H1 (cell line): ENCODE results near the gene MUC13. TPM values are rescaled to one million over a fixed set of nuclear protein-coding genes. Genes with fewer than 3 reads are reported as not detected.

Experiments
- ATF3 ChIP-seq: IDR thresholded peaks from 2 replicates; pipeline ENCODE4 v1.6.1; 2011; ENCODE audit warnings: low read depth, mild to moderate bottlenecking, low read length; ENCODE audit not compliant: insufficient read depth
- GTF2F1 ChIP-seq: IDR thresholded peaks from 2 replicates; pipeline ENCODE4 v1.6.1; 2012; ENCODE audit warnings: low read depth, low read length, improper control_type of control experiment, borderline replicate concordance
- RFX5 ChIP-seq: IDR thresholded peaks from 2 replicates; pipeline ENCODE4 v1.6.1; 2011; ENCODE audit warnings: low read depth, low read length, improper control_type of control experiment, borderline replicate concordance
- polyA plus RNA-seq, 7 experiments: library from polyadenylated mRNA; depleted of rRNA in 3 of 7; stranded (reverse) in 5 of 7; unstranded in 2 of 7; fragments of >200 nt in 5 of 7; fragments of 200-250 nt in 2 of 7; gene quantifications; 1 replicate in 5 of 7; 2 replicates in 1 of 7; 4 replicates in 1 of 7; pipeline versions ENCODE4 v1.2.1 to v1.2.3, GENCODE V29; 2011 to 2013; ENCODE audit warnings: missing spikeins in 2 of 7, mixed read lengths in 2 of 7
- total RNA-seq: library from RNA; stranded (reverse); fragmentation: NEBNext Ultra II Directional; extraction: Animal tissue kit (Norgen Biotek cat#: 25700); gene quantifications from 2 replicates; pipeline ENCODE4 v1.2.1, GENCODE V29; 2021

The MUC13 gene
- total and polyA plus RNA-seq, 2 of the 8 experiments (the other 6 are each of a cell fraction or from before 2014, with no cell fraction given): not detected

GRCh38 chr3:124963755-124964154, 29.2 kb upstream of the MUC13 start (continued):
- TF ChIP-seq ATF3 (no peak), RFX5 (no peak), GTF2F1 (no peak)
